GM18870 (cell line): ENCODE results near the gene ZWILCH.

Experiments
- ATAC-seq: cut with Tn5 transposase; IDR thresholded peaks from one replicate; pipeline ENCODE4 v1.9.1; 2021; ENCODE audit warnings: moderate library complexity; ENCODE audit not compliant: unreplicated experiment

Gene ZWILCH

GRCh38 chr15:66535056-66535455 is 29.9 kb downstream of the ZWILCH start:
- no peak for ATAC-seq

GRCh38 chr15:66542896-66543295 is 37.8 kb downstream of the ZWILCH start:
- no peak for ATAC-seq

- no peak for ATAC-seq
These were observed 40.1 kb downstream of the ZWILCH start for GRCh38 chr15:66545255-66545654.

GRCh38 chr15:66555685-66556084 is 50.6 kb downstream of the ZWILCH start:
- no peak for ATAC-seq

GRCh38 chr15:66558271-66558670 is 53.1 kb downstream of the ZWILCH start:
- ATAC-seq: no peak

- ATAC-seq: no peak
These were observed 55.9 kb downstream of the ZWILCH start for GRCh38 chr15:66560856-66561525.

- ATAC-seq: no peak
These were observed 58.0 kb downstream of the ZWILCH start for GRCh38 chr15:66563126-66563525.

- no peak for ATAC-seq
These were observed 58.5 kb downstream of the ZWILCH start for GRCh38 chr15:66563566-66564110.

GRCh38 chr15:66564136-66565041 is 59.3 kb downstream of the ZWILCH start:
- no peak for ATAC-seq

- no peak for ATAC-seq
These were observed 60.1 kb downstream of the ZWILCH start for GRCh38 chr15:66565141-66565641.

GRCh38 chr15:66565741-66566144 is 60.6 kb downstream of the ZWILCH start, which contains the start of gene LCTL:
TSS of gene LCTL (minus strand) at chr15:66565998. CDS start at chr15:66565365, 633 bp downstream.
- no peak for ATAC-seq

- ATAC-seq: no peak
These were observed 61.9 kb downstream of the ZWILCH start for GRCh38 chr15:66566963-66567531.

GRCh38 chr15:66567897-66568296 is 62.8 kb downstream of the ZWILCH start:
- no peak for ATAC-seq

- no peak for ATAC-seq
These were observed 64.5 kb downstream of the ZWILCH start for GRCh38 chr15:66569461-66570137.

- ATAC-seq: no peak
These were observed 65.2 kb downstream of the ZWILCH start for GRCh38 chr15:66570327-66570726.

GRCh38 chr15:66570842-66571478 is 65.8 kb downstream of the ZWILCH start:
- ATAC-seq: no peak

GRCh38 chr15:66572146-66572545 is 67.0 kb downstream of the ZWILCH start:
- no peak for ATAC-seq

- no peak for ATAC-seq
These were observed 68.2 kb downstream of the ZWILCH start for GRCh38 chr15:66573348-66573718.

- no peak for ATAC-seq
These were observed 68.8 kb downstream of the ZWILCH start for GRCh38 chr15:66573719-66574595.
